Keratinocyte (primary cell): ENCODE measurements around the gene PXDC1. TPM values are rescaled to one million over a fixed set of nuclear protein-coding genes. Genes with fewer than 3 reads are reported as not detected.

Experiments
- DNase-seq: peaks from one replicate; pipeline ENCODE4 v3.0.0-alpha.2; 2011; ENCODE audit warnings: low read depth, missing footprints, low spot score
- FAIRE-seq: peaks from 2 replicates; lab custom pipeline; 2011; peaks lifted over from hg19 to GRCh38; lab: Jason Lieb, UNC
- H2AFZ ChIP-seq: 2 replicates; pipeline ENCODE4 v1.6.0; 2012; ENCODE audit warnings: low read length, control low read depth, inconsistent platforms; ENCODE audit not compliant: control insufficient read depth
- H3K27ac ChIP-seq: 2 replicates; pipeline ENCODE4 v1.5.1; 2011; ENCODE audit warnings: low read length; ENCODE audit not compliant: control insufficient read depth, insufficient read depth
- H3K27me3 ChIP-seq: 3 replicates; pipeline ENCODE4 v1.6.0; 2011; ENCODE audit warnings: low read length; ENCODE audit not compliant: control insufficient read depth, insufficient read depth; ENCODE audit errors: extremely low read depth
- H3K36me3 ChIP-seq, 2 experiments: 2 replicates in 1 of 2; 3 replicates in 1 of 2; pipeline ENCODE4 v1.5.1; 2011; ENCODE audit warnings: low read length in 2 of 2, mild to moderate bottlenecking in 1 of 2; ENCODE audit not compliant: control insufficient read depth in 2 of 2, insufficient read depth in 2 of 2; ENCODE audit errors: extremely low read depth in 1 of 2
- H3K4me1 ChIP-seq: 3 replicates; pipeline ENCODE4 v1.5.1; 2011; ENCODE audit warnings: low read length; ENCODE audit not compliant: control insufficient read depth, insufficient read depth; ENCODE audit errors: extremely low read depth
- H3K4me2 ChIP-seq: 3 replicates; pipeline ENCODE4 v1.6.0; 2011; ENCODE audit warnings: low read depth, low read length; ENCODE audit not compliant: control insufficient read depth, insufficient read depth; ENCODE audit errors: extremely low read depth
- H3K4me3 ChIP-seq, 3 experiments: fragments of 200-600 bp in 1 of 3; sonication (generic) in 1 of 3; 2 replicates in 2 of 3; 3 replicates in 1 of 3; pipeline ENCODE4 v1.5.1; 2011 to 2016; ENCODE audit warnings: low read length in 3 of 3, mild to moderate bottlenecking in 3 of 3, control low read depth in 2 of 3, inconsistent platforms in 1 of 3, low read depth in 1 of 3, mixed read lengths in 1 of 3, mixed run types in 1 of 3, moderate library complexity in 1 of 3; ENCODE audit not compliant: control insufficient read depth in 2 of 3, insufficient read depth in 2 of 3; ENCODE audit errors: extremely low read depth in 1 of 3
- H3K79me2 ChIP-seq: 2 replicates; pipeline ENCODE4 v1.6.0; 2012; ENCODE audit warnings: low read length; ENCODE audit not compliant: control insufficient read depth, insufficient read depth
- H3K9ac ChIP-seq: 3 replicates; pipeline ENCODE4 v1.6.0; 2011; ENCODE audit warnings: low read length; ENCODE audit not compliant: control insufficient read depth, insufficient read depth; ENCODE audit errors: extremely low read depth
- H3K9me1 ChIP-seq: 3 replicates; pipeline ENCODE4 v1.6.0; 2011; ENCODE audit warnings: low read length; ENCODE audit not compliant: control insufficient read depth, insufficient read depth; ENCODE audit errors: extremely low read depth
- H3K9me3 ChIP-seq: 2 replicates; pipeline ENCODE4 v1.5.1; 2012; ENCODE audit warnings: low read depth, low read length; ENCODE audit not compliant: control insufficient read depth
- H4K20me1 ChIP-seq: 3 replicates; pipeline ENCODE4 v1.6.0; 2011; ENCODE audit warnings: low read length; ENCODE audit not compliant: control insufficient read depth, insufficient read depth; ENCODE audit errors: extremely low read depth
- CTCF ChIP-seq, 3 experiments: IDR thresholded peaks in 1 of 3; conservative IDR thresholded peaks in 1 of 3; optimal IDR thresholded peaks in 1 of 3; 2 replicates in 2 of 3; 3 replicates in 1 of 3; pipeline versions ENCODE3 to v1.5.1; 2011; ENCODE audit warnings: low read length in 3 of 3, mild to moderate bottlenecking in 3 of 3, moderate library complexity in 2 of 3, control low read depth in 1 of 3, inconsistent platforms in 1 of 3; ENCODE audit not compliant: insufficient read depth in 2 of 3; ENCODE audit errors: extremely low read depth in 1 of 3
- EZH2 ChIP-seq: IDR thresholded peaks from one replicate; pipeline ENCODE4 v1.6.1; 2012; ENCODE audit warnings: inconsistent platforms, mild to moderate bottlenecking, low read length, moderate library complexity
- dilution Hi-C: fragments of 300-500 bp; cut with MboI; formaldehyde crosslinking; loops from one replicate; pipeline ENCODE4 v1.7.0; 2020; ENCODE audit warnings: low sequenced_read_pairs; ENCODE audit not compliant: extremely low pct_ligation_motif_present
- polyA plus RNA-seq, 5 experiments: library from polyadenylated mRNA; depleted of rRNA in 3 of 5; stranded (reverse) in 3 of 5; stranded (forward) in 1 of 5; unstranded in 1 of 5; fragments of >200 nt; gene quantifications; 1 replicate in 1 of 5; 2 replicates in 3 of 5; 3 replicates in 1 of 5; pipeline versions ENCODE4 v1.2.1 to v1.2.3, GENCODE V29; 2011 to 2012; ENCODE audit warnings: missing spikeins in 2 of 5, low read depth in 1 of 5, low replicate concordance in 1 of 5

The PXDC1 gene
- polyA plus RNA-seq, 1 donor (not counting 4 experiments of a cell fraction or from before 2014, with no cell fraction given): 17.1 TPM

- H3K27ac ChIP-seq: peak overlapping the region; percentile 17
Measured at GRCh38 chr6:3766214-3766613, 14.7 kb upstream of the PXDC1 start.

GRCh38 chr6:3765415-3765814 is 13.9 kb upstream of the PXDC1 start:
- DNase-seq (no peak), FAIRE-seq (no peak)
- H3K9me1 ChIP-seq: no peaks in the 10 kb centered on the region
- no peak overlapping the region for H3K27ac ChIP-seq
- H3K4me2 ChIP-seq: no peak overlapping the region
- H3K36me3 ChIP-seq: no peaks in the 10 kb centered on the region
- no peaks in the 10 kb centered on the region for H3K9me3 ChIP-seq
- dilution Hi-C loops: no loop called here
- TF ChIP-seq EZH2 (no peak), CTCF (optimal IDR thresholded peaks at IDR 0.05 in 1 of 3, IDR thresholded peaks at IDR 0.05 in 1 of 3, conservative IDR thresholded peaks at IDR 0.05 in 1 of 3; ENCODE audit: extremely low read depth in 1 of 3, insufficient read depth in 2 of 3, low read length in 3 of 3) (no peak)
- no peaks in the 10 kb centered on the region for H4K20me1 ChIP-seq
- peaks cover 17% of the 10 kb centered on the region for H3K4me1 ChIP-seq
- H3K79me2 ChIP-seq: no peaks in the 10 kb centered on the region
- H3K4me3 ChIP-seq: no peak overlapping the region
- H2AFZ ChIP-seq: no peak overlapping the region
- no peaks in the 10 kb centered on the region for H3K27me3 ChIP-seq
- no peak overlapping the region for H3K9ac ChIP-seq

More at GRCh38 chr6:3766214-3766613, 14.7 kb upstream of the PXDC1 start:
- Histone ChIP-seq H3K9ac (peak overlapping the region; percentile 25), H3K4me3 (peak overlapping the region in 1 of 3 experiments; percentile 46), H3K9me1 (no peaks in the 10 kb centered on the region), H3K4me2 (peak overlapping the region; percentile 68), H3K27me3 (no peaks in the 10 kb centered on the region), H3K4me1 (peaks cover 17% of the 10 kb centered on the region), H4K20me1 (no peaks in the 10 kb centered on the region), H3K9me3 (no peaks in the 10 kb centered on the region), H3K79me2 (no peaks in the 10 kb centered on the region), H2AFZ (peak overlapping the region; percentile 78), H3K36me3 (no peaks in the 10 kb centered on the region)
- no peak for DNase-seq
- dilution Hi-C loops: no loop called here
- peak; percentile 65 for FAIRE-seq
- TF ChIP-seq CTCF (optimal IDR thresholded peaks at IDR 0.05 in 1 of 3, IDR thresholded peaks at IDR 0.05 in 1 of 3, conservative IDR thresholded peaks at IDR 0.05 in 1 of 3; ENCODE audit: extremely low read depth in 1 of 3, insufficient read depth in 2 of 3, low read length in 3 of 3) (no peak), EZH2 (no peak)
